ENCODE results near the gene NEDD4L.
"Not testable (repeated sequence)": the region's sequence is repeated elsewhere in the genome, so short reads cannot be mapped to it uniquely, and the experiment has no call there.

Gene NEDD4L

DNA sequence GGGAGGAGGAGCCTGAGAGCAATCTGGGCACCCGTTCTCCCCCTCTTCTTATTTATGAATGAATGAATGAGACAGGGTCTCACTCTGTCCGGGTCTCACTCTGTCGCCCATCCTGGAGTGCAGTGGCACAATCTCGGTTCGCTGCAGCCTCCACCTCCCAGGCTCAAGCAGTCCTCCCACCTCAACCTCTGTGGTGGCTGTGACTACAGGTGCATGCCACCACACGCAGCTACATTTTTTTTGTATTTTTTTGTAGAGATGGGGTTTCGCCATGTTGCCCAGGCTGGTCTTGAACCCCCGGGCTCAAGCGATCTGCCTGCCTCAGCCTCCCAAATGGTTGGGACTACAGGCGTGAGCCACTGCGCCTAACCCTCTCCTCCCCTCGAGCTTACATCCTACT, 198.4 kb downstream of the NEDD4L start:
- no peak for DNase-seq

DNA sequence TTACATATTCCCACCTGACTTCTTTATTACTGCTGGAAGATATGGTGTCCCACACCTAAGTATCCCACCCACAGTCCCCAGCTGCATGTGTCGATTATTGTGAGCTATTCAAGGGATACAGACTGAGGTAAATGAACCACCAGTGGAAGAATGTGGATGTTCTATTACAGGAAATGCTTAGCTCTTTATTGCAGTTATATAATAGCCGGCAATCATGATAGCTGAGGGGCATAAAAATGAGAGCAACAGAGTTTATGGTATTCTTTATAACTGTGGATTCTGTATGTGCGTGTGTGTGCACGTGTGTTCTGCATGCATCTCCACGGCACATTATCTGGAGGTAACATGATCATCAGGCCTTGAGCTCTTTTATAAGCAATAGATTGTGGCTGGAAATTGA, 198.9 kb downstream of the NEDD4L start:
- no peak for DNase-seq

DNA sequence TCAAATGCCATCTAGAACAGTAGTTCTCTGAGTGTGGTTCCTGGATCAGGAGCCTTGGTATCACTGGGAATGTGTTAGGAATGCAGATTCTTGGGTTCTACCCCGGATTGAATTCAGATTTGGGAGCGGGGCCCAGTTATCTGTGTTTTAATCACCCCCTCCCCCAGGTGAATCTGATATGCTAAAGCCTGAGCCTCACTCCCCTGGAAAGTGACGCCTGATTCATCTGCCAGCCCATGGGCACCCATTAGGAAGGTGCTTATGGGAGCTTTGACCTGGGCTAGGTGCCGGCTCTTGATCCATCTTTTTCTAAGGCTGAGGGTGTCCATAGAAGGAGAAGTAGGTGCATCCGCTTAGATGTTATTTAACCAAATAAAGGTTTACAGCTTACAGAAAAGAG, 199.4 kb downstream of the NEDD4L start:
- no peak for DNase-seq

DNA sequence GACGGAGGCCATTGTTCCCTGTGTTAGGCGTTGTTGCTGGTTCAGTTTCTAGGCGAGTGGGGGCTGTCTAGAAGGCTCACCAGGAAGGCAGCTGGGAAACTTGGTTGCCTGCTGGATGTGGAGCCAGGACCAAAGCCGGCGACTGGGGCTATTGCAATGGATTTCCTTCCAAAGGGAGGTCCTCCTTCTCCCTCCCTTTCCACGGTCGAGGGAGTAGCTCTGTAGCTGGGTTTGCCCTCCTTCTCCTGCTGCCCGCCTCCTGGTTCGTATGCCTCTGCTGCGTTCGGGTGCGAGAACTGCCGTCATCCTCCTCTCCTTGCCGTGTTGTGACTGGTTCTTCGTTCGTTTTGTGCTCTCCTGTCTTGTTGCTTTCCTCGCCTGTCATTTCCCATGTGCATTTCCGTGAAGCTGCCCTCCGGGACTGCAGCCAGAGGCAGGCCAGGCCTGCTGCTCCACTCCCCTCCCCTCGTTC, 203.4 kb downstream of the NEDD4L start:
- DNase-seq, result no peak

DNA sequence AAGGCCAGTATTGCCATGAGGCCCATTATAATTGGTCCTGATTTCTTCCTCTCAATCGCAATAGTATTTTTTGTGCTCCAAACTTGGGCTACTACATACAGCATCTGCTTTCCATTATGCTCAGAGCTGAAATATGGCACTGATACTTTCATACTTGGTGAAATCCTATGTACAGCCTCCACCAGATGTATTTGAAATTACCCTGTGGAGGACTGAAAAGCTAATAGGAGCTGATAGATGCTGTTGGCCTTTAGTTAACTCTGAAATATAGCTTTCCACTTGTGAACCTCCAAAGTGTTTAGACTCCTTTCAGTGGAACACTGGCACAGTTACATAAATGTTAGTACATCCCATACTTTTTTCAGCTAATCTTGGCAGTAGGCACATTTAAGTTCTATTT, 205.7 kb downstream of the NEDD4L start:
- no peak for DNase-seq

DNA sequence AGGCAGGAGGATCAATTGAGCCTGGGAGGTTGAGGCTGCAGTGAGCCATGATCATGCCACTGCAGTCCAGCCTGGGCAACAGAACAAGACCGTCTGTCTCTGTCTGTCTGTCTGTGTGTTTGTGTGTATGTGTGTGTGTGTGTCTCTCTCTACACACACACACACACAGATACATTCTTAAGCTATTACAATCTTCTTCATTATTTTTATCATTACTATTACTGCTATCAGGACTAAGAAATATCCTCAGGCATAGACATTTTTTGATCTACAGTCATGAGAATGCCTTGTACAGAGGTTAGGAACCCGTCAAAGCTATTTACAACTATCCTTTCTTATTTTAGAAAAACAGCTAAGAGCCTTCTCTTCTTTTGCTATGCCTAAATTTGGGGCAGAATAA, 207.4 kb downstream of the NEDD4L start:
- DNase-seq, result no peak

DNA sequence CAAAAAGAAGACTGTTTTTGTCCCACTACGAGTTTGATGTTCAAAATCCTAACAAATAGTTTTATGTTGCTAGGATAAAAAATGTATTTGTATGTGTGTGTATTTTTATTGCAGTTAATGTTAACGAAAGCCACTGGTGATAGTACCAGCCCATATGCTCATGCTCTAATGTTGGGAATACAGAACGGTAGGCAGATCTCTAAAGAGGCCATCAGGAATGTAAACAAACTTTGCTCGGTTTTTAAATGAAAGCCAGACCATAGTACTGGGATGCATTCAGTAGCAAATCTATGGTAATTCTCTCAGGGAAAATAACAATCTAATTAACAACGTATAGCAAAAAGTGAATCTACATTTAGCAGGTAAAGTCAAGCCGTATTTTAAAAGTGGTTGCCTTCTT, 208.1 kb downstream of the NEDD4L start:
- DNase-seq, result no peak

DNA sequence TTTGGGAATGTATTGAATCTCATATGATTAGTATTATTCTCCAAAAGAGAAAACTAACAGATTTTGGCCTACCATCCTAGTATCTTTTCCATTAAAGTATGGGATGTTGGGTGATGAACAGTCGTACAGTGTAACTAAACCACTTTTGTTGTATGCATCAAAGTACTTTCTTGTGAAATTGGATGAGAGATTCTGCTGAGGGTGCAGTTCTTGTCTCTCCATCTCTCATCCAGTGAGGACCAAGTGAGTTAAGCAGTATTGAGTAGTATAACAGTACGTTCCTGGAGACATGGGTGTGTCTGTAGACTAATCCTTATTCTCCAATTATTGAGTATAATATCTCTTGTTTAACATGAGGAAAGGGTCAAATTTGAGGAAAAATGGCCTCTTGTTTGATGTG, 209.3 kb downstream of the NEDD4L start:
- DNase-seq, result no peak

DNA sequence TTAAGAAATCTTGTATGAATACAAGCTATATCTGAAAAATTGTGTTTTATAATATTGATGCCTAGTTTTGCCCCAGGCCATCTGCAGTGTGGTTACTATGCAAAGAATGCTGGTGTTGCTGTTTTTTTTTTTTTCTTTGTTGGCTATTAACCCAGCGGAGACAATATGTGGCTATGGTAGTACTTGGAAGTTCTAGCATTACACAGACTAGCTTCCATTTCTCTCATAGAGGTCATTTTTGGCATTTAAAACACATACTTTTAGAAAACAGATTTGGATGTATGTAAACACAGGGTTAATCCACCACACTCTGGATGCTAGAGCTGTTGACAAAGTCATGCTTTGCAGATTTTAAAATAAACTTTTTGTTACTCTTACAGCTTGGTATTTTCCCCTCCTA, 209.8 kb downstream of the NEDD4L start:
- DNase-seq, result no peak

DNA sequence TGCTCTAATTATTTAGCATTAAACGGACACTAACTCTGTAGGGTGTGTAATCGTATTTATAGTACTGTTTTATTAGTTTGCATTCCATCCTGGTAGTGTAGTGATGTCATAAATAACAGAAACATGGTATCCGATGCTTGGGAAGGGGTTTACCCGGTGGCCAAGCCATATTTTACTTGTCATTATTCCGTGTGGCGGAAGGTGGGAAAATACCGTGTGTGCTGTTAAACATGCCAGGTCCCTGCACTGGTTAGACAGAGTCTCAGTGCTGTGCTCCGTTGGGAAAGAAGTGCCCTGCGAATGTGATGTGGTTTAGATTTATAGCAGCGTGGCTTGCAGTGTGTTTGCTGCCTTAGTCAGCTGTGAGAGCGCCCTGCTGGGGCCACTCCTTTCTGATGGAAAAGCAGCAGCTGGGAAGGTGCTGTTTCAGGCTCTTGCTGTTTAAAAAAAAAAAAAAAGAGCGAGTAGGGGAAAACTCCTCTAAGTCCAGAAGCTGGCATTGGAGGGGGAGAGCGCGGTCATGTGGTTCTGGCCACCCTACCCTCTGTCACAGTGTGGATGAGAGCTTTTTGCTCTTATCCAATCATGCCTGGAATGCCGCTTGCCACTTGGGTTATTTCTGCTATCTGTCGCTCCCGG, 211.0 kb downstream of the NEDD4L start:
- no peak for DNase-seq

DNA sequence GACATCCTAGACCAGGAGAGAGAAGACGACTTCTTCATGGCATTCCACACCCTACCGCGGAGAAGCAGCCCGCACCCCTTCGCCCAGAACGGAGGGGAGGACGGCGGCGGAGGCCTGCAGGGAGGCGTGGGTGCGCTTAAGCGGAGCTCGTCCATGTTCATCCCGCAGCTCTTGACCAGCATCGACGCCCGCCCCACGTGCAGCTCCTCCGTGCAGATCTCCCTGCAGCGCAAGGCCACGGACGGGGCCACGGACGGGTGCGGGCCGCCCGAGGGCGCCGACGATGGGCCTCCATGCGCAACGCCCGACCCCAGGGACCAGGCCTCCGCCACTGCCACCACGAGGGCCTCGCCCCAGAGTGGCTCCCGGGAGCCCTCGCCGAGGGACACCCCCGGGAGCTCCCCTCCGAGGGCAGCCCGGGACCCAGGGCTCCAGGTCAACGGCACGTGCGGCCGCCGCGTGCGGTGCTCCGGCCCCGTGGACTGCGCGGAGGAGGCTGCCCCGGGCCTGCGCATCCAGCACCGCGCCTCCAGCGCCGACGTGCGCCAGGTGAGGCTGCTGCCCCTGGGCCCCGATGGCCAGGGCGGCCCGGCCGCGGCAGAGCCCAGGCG, 211.8 kb downstream of the NEDD4L start:
- DNase-seq, result no peak

DNA sequence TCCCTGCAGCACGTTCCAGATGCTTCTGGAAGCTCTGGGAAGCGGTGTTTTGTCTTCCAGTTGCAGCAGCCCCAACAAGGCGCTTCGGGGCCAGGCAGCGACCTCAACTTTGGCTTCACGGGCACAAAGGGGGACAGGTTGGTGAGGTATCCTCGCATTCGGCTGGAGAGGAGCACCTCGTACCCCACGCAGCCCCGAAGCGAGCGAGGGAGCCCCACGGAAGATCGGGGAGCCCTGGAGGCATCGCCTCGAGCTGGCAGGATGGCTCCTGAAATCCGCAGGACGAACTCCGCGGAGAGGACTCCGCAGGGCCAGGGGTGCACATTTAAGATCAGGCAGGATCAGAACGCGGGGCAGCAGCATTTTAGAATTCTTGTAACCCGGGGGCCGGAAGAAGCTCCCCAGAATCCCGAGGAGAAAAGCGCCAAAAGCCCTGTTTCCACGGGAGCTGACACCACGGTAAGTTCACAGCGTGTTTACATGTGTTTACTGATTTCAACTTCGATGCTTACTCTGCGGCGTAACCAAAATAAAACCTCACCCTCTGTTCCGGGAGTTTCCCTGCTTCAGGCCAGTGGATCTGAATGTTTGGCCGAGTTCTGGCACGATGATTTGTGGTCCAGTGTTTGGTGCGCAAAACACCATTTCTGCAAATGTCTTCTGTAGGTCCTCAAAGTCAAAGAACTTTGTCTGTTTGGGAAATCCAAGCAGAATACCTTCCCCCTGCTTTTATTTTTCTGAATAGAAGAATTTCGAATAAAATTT, 212.5 kb downstream of the NEDD4L start:
- DNase-seq, result no peak

DNA sequence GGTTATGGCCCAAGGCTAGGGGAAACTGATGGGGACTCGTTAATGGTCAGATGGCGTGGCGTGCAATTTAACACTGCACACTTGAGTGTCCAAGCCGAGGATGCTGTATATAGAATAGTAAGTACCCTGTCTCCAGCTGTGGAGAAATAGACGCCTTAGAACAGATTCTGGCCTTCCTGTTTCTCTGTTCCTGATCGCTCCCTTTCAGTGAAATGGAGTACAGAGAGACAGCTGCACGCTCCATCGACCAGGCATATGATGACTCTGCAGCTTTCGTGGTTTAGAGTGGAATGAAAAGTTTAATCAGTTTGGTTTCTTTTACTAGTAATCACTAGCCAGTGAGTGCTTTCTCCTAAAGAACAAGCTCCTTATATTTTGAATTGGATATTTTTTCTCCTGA, 213.4 kb downstream of the NEDD4L start:
- DNase-seq, result no peak

DNA sequence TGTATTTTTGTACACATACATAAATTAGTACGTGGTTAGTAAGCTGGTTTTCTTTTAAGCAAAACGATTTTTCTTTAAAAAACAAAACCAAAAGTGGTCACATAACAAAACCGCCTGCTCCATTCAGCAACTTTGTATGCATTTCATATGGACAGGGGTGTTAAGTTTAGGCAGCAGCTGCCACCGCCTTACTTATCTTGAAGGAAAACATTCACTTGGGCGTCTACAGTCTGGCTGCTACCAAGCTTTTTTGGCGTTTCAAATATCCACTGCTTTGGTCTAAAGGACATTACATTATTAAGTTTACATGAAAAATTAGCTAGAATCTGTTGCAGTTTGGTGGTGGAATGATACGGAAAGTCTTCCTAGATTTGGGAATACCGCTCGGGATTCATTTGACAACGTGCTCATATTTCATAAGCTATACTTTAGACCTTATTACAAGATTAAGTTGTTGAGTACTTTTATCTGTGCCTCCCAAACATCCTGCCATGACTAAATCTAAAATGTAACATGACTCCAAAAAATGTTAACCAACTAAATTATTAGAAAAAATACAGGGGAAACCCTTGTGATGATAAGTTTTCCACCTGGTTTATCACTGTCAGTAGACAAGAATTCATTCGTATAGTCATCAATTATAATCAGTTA, 214.8 kb downstream of the NEDD4L start:
- DNase-seq, result no peak

DNA sequence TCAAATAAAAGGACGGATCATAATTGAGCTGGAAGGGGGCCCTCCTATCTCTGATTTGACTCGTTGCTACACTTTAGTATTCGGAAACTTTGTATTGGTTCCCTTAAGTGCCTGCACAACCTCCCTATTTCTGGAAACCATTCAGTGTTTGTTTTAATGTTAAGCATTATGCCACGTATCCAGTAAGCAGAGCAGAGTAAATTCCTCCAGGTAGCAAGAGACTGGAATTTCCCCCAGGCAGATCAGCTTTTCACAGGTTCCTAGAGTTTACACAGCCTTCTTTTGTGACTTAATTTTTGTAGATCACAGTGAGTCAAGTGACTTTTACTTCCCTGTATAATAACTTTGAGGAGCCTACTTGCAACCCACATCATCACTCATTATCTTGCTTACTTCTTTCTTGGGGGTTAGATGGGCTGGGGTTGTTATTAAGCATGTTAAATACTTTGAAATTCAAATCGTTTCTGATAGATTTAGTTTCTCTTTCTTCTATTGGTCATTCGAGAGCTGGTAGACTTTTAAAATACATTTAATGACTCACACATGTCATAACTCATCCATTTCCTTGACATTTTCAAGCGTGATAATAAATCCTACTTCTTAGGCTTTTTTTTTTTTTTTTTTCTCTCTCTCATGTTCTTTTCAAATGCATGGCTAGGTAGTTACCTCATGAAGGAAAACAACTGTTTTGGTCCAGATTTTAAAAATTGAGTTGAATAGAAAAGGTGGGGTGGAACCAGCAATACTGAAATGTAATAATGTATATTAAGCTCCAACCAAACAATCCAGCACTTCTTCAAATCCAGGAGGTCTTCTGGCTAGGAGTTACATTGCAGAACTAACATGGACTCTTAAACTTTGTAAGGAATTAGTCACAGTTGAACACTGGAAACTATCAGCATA, 219.3 kb downstream of the NEDD4L start:
- peak; percentile 8 to 27 for DNase-seq

DNA sequence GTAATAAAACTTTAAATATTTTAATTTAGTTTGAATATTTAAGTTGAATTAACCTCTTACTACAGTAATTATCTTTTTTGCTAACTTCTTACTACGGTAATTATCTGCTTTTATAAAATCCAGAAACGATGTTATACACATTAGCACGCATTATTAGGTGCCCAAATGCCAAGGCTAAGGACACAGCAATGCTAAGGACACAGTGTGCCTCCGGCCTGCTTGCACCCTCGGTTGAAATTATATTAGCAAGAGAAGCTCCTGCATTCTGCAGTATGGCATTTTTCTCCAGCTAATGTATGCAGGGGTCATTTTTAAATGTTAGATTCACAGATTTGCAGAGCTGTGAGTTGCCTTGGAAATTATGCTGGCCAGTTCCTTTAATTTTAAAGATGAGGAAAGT, 220.0 kb downstream of the NEDD4L start:
- DNase-seq, result no peak

DNA sequence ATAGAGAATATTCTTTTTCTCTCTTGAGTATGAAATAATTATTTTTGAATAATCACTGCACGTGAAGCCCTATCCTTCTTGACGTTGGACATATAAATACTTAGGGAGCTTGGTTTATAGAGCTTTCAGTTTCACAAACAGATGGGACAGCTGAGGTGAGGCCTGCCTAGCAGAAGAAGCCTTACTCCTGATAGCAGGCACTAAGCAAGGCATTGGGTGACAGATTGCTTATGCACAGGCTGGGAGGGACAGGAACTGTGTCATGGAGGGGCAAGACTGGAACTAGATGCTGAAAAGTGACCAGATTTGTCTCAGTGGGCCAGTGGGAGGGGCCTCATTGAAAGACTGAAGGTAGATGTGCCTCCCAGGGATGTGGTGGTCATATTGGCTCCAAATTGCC, 220.8 kb downstream of the NEDD4L start:
- no peak for DNase-seq

DNA sequence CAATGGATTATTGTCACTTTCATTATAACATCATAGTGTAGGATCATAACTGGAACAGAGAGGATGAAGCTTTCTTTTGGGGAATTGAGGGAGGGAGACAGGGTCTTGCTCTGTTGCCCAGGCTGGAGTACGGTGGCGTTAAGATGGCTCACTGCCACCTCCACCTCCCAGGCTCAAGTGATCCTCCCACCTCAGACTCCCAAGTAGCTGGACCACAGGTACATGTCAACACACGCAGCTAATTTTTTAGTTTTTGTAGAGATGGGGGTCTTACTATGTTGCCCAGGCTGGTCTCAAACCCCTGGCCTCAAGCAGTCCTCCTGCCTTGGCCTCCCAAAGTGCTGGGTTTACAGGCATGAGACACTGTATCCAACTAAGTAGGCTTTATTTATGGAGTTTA, 221.5 kb downstream of the NEDD4L start:
- DNase-seq, result not testable (repeated sequence)

DNA sequence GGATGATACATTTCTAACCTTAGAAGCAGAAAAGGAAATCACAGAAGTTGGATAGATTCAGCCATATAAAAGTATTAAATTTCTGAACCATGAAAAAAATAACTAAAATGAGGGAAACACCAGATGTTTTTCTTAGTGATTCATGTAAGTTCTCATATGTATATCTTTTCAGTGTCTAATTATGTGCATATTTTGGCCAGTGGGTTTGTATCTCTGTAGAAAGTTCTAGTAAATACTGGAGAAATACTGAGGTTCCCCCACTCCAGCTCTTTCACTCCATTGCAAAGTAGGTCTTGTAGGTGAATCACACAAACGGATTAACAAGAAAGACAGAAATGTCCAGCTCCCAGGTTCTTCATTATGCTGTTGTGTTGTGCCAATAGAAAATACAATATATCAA, 222.3 kb downstream of the NEDD4L start:
- no peak for DNase-seq

DNA sequence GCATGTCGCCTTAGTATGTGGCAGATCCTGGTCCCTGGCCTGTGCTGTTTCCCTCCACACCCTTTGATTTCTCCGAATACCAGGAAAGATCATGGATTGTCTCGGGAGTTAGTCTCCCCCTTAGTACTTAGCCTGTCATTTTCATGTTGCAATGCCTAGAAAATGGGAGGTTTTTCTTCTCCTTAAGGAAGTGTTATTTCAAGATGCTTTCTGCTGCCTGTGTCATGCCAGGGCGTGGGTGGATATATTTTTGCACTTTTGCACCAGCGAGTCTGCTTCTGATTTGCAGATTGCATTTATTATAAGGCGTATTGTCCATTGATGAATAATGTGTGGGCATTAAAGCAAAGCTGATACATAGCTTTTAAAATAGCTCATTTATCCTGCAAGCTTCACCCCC, 223.5 kb downstream of the NEDD4L start:
- peak; percentile 38 to 60 for DNase-seq

DNA sequence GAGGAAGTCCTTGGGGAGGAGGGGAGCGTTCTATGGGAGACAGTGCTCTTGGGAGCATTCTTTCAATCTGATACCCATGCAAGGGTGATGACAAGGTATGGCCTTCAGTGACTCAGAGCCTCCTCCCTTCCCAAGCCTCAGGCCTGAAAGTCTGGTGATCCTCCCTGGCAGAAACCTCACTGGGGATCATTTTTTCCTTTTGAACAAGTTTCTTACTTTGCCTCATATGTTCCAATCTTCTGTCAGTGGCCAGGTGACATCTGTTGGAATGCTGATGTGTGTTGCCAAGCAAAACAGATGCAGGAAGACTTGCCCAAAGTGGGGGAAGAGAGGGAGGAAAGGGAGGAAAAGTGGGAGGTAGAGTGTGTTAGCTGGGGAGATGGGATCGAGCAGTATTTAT, 224.8 kb downstream of the NEDD4L start:
- DNase-seq, result no peak

DNA sequence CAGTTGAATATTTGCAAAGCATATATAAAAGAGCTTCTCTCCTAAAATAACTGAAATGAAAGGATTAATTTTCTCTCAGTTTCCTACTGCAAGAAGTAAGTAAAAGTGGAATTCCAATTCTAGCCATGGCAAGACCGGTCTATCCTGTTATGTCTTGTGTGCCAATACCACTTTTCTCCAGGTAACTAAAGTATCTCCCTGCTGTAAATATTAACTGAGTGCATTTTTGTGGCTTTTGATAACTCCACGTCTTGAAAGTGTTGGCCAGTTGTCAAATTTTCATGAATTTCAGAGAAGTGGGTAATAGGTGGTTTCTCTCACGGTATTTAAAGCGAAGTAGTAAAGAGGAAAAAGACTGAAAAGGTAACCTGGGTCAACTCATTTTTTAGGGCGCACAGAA, 225.9 kb downstream of the NEDD4L start:
- no peak for DNase-seq

DNA sequence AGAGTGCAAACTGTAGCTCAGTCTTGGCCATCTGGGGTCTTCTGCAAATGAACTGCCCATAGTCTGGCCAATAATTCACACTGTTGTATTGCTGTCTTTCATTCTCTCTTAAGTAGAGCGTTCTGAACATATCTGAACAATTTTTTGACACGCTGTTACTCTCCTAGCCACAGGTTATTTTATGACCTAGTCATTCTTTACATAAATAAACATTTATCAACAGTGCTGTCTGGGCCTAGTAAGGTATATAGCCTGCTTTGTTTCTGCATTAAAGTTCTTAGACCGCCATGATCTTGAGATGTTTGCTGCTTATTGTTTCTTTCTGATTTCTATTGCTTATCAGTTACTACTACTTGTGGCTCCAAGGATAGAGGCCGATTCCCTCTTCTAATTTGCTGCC, 226.4 kb downstream of the NEDD4L start:
- no peak for DNase-seq

Measured in inflammatory macrophage (primary cell).